ENCODE measurements around the gene ARHGEF11. TPM values are rescaled to one million over a fixed set of nuclear protein-coding genes. Genes with fewer than 3 reads are reported as not detected.

Gene ARHGEF11
- total RNA-seq, 1 experiment from 2014 or later: 31.5 TPM

GRCh38 chr1:156892190-156893047, 153.1 kb downstream of the ARHGEF11 start:
- intact Hi-C loops (cut with micrococcal nuclease; ENCODE audit: unreplicated experiment): loop anchor here (1.0 to 10.0 kb wide), 6 partner anchors 28 to 265 kb away; partner anchors contain the start of gene LRRC71
- no TSS peak for BruUV-seq (replicated peaks)
- no peak overlapping the region; the same call in 1 of the 2 replicates for H2AFZ ChIP-seq
- peak; percentile 87 for TF ChIP-seq CTCF (conservative IDR thresholded peaks at IDR 0.05)
- no peak for TF ChIP-seq EZH2 (IDR thresholded peaks at IDR 0.05; ENCODE audit: low read depth)
- no peak overlapping the region for H3K27ac ChIP-seq
- POLR2A ChIA-PET (ENCODE audit: unreplicated experiment): interaction anchor here (0.6 kb wide), 1 partner anchor 37 kb away, joined by 6 read pairs; no protein-coding TSS in a partner anchor
- no peaks in the 10 kb centered on the region for H3K9me2 ChIP-seq (ENCODE audit: insufficient read depth)
- no peaks in the 10 kb centered on the region for H4K20me1 ChIP-seq (ENCODE audit: insufficient read depth)
- H3K9me3 ChIP-seq (ENCODE audit: insufficient read depth, low read depth): no peaks in the 10 kb centered on the region
- H3K36me3 ChIP-seq (ENCODE audit: low read depth): no peaks in the 10 kb centered on the region
- peaks cover 8% of the 10 kb centered on the region for H3K27me3 ChIP-seq (ENCODE audit: insufficient read depth, low read depth)
- peak overlapping the region; percentile 24; the same call in 1 of the 2 replicates for H3K4me3 ChIP-seq
- H3K4me2 ChIP-seq: peak overlapping the region; percentile 60
- peaks cover 22% of the 10 kb centered on the region for H3F3A ChIP-seq (ENCODE audit: insufficient read depth, low read depth)
- H3K79me2 ChIP-seq (ENCODE audit: low read depth): no peaks in the 10 kb centered on the region
- peak; percentile 75 to 91 for DNase-seq
- CTCF ChIA-PET: interaction anchor here (0.6 to 0.9 kb wide), 5 partner anchors 14 to 203 kb away, joined by 4 to 11 read pairs (median 7); partner anchors contain the start of gene LRRC71
- H3K4me1 ChIP-seq (replicated peaks; ENCODE audit: insufficient read depth): peaks cover 23% of the 10 kb centered on the region

DNA sequence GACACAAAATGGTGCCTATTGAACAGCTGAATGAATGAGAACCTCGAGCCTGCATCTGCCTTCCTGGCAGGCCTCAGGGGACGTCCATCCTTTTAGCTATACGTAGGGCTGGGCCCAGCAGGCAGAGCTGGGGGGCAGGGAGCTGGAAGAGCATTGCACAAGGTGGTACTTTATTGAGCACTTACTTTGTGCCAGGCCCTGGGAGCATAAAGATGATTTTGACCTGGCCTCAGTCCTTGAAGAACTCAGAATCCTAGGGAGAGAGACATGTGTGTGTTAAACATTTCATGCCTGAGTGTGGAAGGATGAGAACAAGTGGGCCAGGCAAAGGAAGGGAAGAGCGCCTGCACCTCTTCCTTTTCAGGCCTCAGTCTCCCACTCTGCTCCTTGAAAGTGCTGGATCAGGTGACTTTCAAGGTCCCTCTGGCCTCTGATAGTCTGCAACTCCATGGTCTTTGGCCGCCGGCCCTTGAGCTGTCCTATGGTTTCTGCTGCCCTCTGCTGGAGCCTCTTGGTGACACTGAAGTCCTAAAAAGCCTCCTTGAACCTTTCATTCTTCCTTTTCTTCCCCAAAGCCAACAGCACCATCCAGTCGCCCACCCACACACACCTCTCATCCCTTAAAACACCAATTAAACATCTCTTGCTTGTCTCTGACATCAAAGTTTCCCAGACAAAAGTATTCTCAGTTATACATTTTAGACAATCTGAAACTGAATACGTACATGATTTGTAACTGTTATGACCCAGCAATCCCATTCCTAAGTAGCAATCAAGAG, 155.6 kb downstream of the ARHGEF11 start:
- H3K4me2 ChIP-seq: no peak overlapping the region
- no peaks in the 10 kb centered on the region; the same call in 1 of the 2 replicates for H3K4me1 ChIP-seq (replicated peaks; ENCODE audit: insufficient read depth)
- TF ChIP-seq CTCF (conservative IDR thresholded peaks at IDR 0.05) (peak; percentile 91), EZH2 (IDR thresholded peaks at IDR 0.05; ENCODE audit: low read depth) (no peak)
- no peak overlapping the region for H3K27ac ChIP-seq
- no peaks in the 10 kb centered on the region for H3K9me2 ChIP-seq (ENCODE audit: insufficient read depth)
- CTCF ChIA-PET: interaction anchor here (0.6 to 2.7 kb wide), 9 partner anchors 9 to 262 kb away, joined by 3 to 11 read pairs (median 4); no protein-coding TSS in a partner anchor
- H3K4me3 ChIP-seq: no peak overlapping the region
- no peaks in the 10 kb centered on the region for H3K79me2 ChIP-seq (ENCODE audit: low read depth)
- peaks cover 6% of the 10 kb centered on the region; the same call in 1 of the 2 replicates for H3F3A ChIP-seq (ENCODE audit: insufficient read depth, low read depth)
- H3K27me3 ChIP-seq (ENCODE audit: insufficient read depth, low read depth): peaks cover 18% of the 10 kb centered on the region
- intact Hi-C loops (cut with micrococcal nuclease; ENCODE audit: unreplicated experiment): loop anchor here (1.0 to 10.0 kb wide), 6 partner anchors 93 to 267 kb away; no protein-coding TSS in a partner anchor
- peak; percentile 59 to 77 for DNase-seq
- no peaks in the 10 kb centered on the region for H3K36me3 ChIP-seq (ENCODE audit: low read depth)
- no peaks in the 10 kb centered on the region for H4K20me1 ChIP-seq (ENCODE audit: insufficient read depth)
- BruUV-seq (replicated peaks): no TSS peak
- no peaks in the 10 kb centered on the region for H3K9me3 ChIP-seq (ENCODE audit: insufficient read depth, low read depth)
- POLR2A ChIA-PET (ENCODE audit: unreplicated experiment): interaction anchor here (0.8 kb wide), 1 partner anchor 1152 kb away, joined by 5 read pairs; no protein-coding TSS in a partner anchor
- H2AFZ ChIP-seq: no peak overlapping the region

DNA sequence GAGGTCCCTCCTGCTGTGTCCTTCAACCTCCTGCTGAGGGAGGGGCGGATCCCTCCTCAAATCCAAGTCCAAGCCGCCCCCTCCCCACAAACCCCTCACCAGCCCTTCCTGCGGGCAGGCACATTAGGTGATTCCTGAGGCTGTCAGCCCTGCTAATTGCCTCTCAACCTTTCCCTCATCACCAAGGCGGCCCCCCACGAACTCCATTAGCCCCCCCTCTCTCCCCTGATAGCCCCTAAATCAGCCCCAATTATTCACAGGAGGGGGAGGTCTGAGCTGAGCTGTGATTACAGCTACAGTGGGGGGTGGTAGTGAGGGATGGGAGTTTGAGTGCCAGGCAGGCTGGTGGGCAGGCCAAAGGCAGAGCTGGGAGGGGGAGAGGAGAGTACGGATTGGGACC, 157.8 kb downstream of the ARHGEF11 start:
- Histone ChIP-seq H3K79me2 (ENCODE audit: low read depth) (no peaks in the 10 kb centered on the region), H3F3A (ENCODE audit: insufficient read depth, low read depth) (peaks cover 5% of the 10 kb centered on the region; the same call in 1 of the 2 replicates), H3K27ac (no peak overlapping the region), H3K4me1 (replicated peaks; ENCODE audit: insufficient read depth) (no peaks in the 10 kb centered on the region), H3K27me3 (ENCODE audit: insufficient read depth, low read depth) (peaks cover 32% of the 10 kb centered on the region), H4K20me1 (ENCODE audit: insufficient read depth) (no peaks in the 10 kb centered on the region), H3K4me2 (no peak overlapping the region), H2AFZ (no peak overlapping the region), H3K4me3 (no peak overlapping the region), H3K9me3 (ENCODE audit: insufficient read depth, low read depth) (no peaks in the 10 kb centered on the region), H3K9me2 (ENCODE audit: insufficient read depth) (no peaks in the 10 kb centered on the region), H3K36me3 (ENCODE audit: low read depth) (no peaks in the 10 kb centered on the region)
- DNase-seq: no peak
- no TSS peak for BruUV-seq (replicated peaks)
- ChIA-PET CTCF (interaction anchor here (0.6 to 0.9 kb wide), 2 partner anchors 162 to 199 kb away, joined by 3 to 16 read pairs; no protein-coding TSS in a partner anchor), POLR2A (ENCODE audit: unreplicated experiment) (no interaction called here)
- intact Hi-C loops (cut with micrococcal nuclease; ENCODE audit: unreplicated experiment): no loop called here
- TF ChIP-seq EZH2 (IDR thresholded peaks at IDR 0.05; ENCODE audit: low read depth) (no peak), CTCF (conservative IDR thresholded peaks at IDR 0.05) (no peak)
